DMS53 treated with DMSO at 0.1 percent for 48 hours (cell line): Measurements from ENCODE around the gene CLECL1.
A peak's percentile ranks its signal among the peaks of the same experiment; 100 is the strongest.
"Not testable (repeated sequence)": the region's sequence is repeated elsewhere in the genome, so short reads cannot be mapped to it uniquely, and the experiment has no call there.

Experiments used
- DNase-seq: peaks from one replicate; lab custom pipeline; 2025; ENCODE audit not compliant: unreplicated experiment; lab: John Stamatoyannopoulos, UW

CLECL1 gene

GRCh38 chr12:9751204-9752144 is 18.6 kb upstream of the CLECL1 start:
- peak; percentile 54 for DNase-seq

- DNase-seq, result peak; percentile 95
Measured at GRCh38 chr12:9750276-9751203, 17.6 kb upstream of the CLECL1 start.

- no peak for DNase-seq
Measured at GRCh38 chr12:9749640-9750039, 16.7 kb upstream of the CLECL1 start.

GRCh38 chr12:9745199-9745598 is 12.3 kb upstream of the CLECL1 start:
- no peak for DNase-seq

GRCh38 chr12:9742661-9743060 is 9.8 kb upstream of the CLECL1 start:
- no peak for DNase-seq

- no peak for DNase-seq
Measured at GRCh38 chr12:9741726-9742125, 8.8 kb upstream of the CLECL1 start.

GRCh38 chr12:9740106-9740750 is 7.3 kb upstream of the CLECL1 start:
- DNase-seq, result peak; percentile 28

GRCh38 chr12:9739404-9740105 is 6.7 kb upstream of the CLECL1 start:
- not testable (repeated sequence) for DNase-seq

- not testable (repeated sequence) for DNase-seq
Measured at GRCh38 chr12:9738905-9739304, 6.0 kb upstream of the CLECL1 start.

GRCh38 chr12:9736936-9737705 is 4.2 kb upstream of the CLECL1 start:
- no peak for DNase-seq

GRCh38 chr12:9735601-9736000 is 2.7 kb upstream of the CLECL1 start:
- DNase-seq, result no peak

GRCh38 chr12:9731797-9732196 is 1.1 kb downstream of the CLECL1 start:
- DNase-seq, result no peak

GRCh38 chr12:9731393-9731792 is 1.5 kb downstream of the CLECL1 start:
- no peak for DNase-seq

- DNase-seq, result no peak
Measured at GRCh38 chr12:9730591-9730990, 2.3 kb downstream of the CLECL1 start.

- no peak for DNase-seq
Measured at GRCh38 chr12:9730011-9730410, 2.9 kb downstream of the CLECL1 start.

GRCh38 chr12:9729082-9729481 is 3.8 kb downstream of the CLECL1 start:
- DNase-seq, result no peak

- no peak for DNase-seq
Measured at GRCh38 chr12:9727813-9728212, 5.1 kb downstream of the CLECL1 start.

GRCh38 chr12:9725213-9725870 is 7.6 kb downstream of the CLECL1 start:
- DNase-seq, result no peak

- no peak for DNase-seq
Measured at GRCh38 chr12:9724023-9724422, 8.9 kb downstream of the CLECL1 start.
